ENCODE data around the gene HDAC4. TPM values are rescaled to one million over a fixed set of nuclear protein-coding genes. Genes with fewer than 3 reads are reported as not detected.

The HDAC4 gene
- total and polyA plus RNA-seq, 9 donors, result 10.1 to 17.6 (median 13.3) TPM

- no peak overlapping the region for H3K4me3 ChIP-seq (ENCODE audit: low read length)
- no peaks in the 10 kb centered on the region for H3K9me3 ChIP-seq (replicated peaks; ENCODE audit: control insufficient read depth, low read depth, low read length)
- H3K36me3 ChIP-seq (ENCODE audit: control insufficient read depth, insufficient read depth, low read length), result no peaks in the 10 kb centered on the region
- H3K27ac ChIP-seq (ENCODE audit: low read length), result no peak overlapping the region
- DNase-seq, result no peak
- peaks cover 15% of the 10 kb centered on the region for H3K4me1 ChIP-seq (ENCODE audit: control insufficient read depth, insufficient read depth, low read length)
- H3K27me3 ChIP-seq (ENCODE audit: control insufficient read depth, insufficient read depth, low read length), result peaks cover 40% of the 10 kb centered on the region
- WGBS (ENCODE audit: insufficient coverage), result 54% methylated on average over 33 of the region's 35 CpGs
Observed at GRCh38 chr2:239008677-239009588, 391.9 kb downstream of the HDAC4 start.

- H3K27me3 ChIP-seq (ENCODE audit: control insufficient read depth, insufficient read depth, low read length), result peaks cover 47% of the 10 kb centered on the region
- WGBS (ENCODE audit: insufficient coverage), result 82% methylated on average over 11 of the region's 12 CpGs
- no peak overlapping the region for H3K4me3 ChIP-seq (ENCODE audit: low read length)
- H3K27ac ChIP-seq (ENCODE audit: low read length), result no peak overlapping the region
- no peaks in the 10 kb centered on the region for H3K9me3 ChIP-seq (replicated peaks; ENCODE audit: control insufficient read depth, low read depth, low read length)
- DNase-seq, result no peak
- H3K4me1 ChIP-seq (ENCODE audit: control insufficient read depth, insufficient read depth, low read length), result peaks cover 24% of the 10 kb centered on the region
- no peaks in the 10 kb centered on the region for H3K36me3 ChIP-seq (ENCODE audit: control insufficient read depth, insufficient read depth, low read length)
Observed at GRCh38 chr2:239008004-239008403, 392.8 kb downstream of the HDAC4 start.

DNA sequence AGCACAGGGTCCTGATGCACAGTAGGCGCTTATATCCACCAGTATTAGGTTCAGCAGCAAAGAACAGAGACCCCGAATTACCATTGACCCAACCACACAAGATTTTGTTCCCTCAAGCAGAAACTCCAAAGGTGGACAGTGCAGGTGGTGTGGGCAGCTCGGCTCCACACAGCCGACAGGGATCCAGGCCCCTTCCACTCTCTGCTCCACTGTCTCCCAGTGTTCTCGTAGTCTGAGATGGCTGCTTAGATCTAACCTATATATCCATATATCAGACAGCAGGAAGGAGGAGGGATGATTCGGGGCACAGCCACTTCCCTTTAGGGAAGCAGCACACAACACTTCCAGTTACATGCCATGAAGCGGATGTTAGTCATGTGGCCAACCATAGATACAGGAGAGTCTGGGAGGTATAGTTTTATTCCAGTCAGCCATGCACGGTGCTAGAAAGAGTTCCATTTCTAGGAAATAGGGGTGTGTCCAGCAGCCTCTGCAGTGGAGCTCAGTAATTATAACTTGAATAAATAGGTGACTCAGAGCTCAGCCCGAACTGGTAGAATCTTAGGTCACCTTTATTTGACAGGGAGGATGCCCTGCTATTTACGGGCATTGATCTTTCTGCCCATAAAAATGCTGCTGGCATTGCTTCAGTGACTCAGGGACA, 394.1 kb downstream of the HDAC4 start:
- WGBS (ENCODE audit: insufficient coverage), result 93% methylated on average over 5 of the region's 10 CpGs
- H3K4me3 ChIP-seq (ENCODE audit: low read length), result no peak overlapping the region
- H3K27me3 ChIP-seq (ENCODE audit: control insufficient read depth, insufficient read depth, low read length), result peaks cover 51% of the 10 kb centered on the region
- DNase-seq, result no peak
- H3K36me3 ChIP-seq (ENCODE audit: control insufficient read depth, insufficient read depth, low read length), result no peaks in the 10 kb centered on the region
- H3K4me1 ChIP-seq (ENCODE audit: control insufficient read depth, insufficient read depth, low read length), result peaks cover 31% of the 10 kb centered on the region
- no peak overlapping the region for H3K27ac ChIP-seq (ENCODE audit: low read length)
- H3K9me3 ChIP-seq (replicated peaks; ENCODE audit: control insufficient read depth, low read depth, low read length), result peaks cover 1% of the 10 kb centered on the region

DNA sequence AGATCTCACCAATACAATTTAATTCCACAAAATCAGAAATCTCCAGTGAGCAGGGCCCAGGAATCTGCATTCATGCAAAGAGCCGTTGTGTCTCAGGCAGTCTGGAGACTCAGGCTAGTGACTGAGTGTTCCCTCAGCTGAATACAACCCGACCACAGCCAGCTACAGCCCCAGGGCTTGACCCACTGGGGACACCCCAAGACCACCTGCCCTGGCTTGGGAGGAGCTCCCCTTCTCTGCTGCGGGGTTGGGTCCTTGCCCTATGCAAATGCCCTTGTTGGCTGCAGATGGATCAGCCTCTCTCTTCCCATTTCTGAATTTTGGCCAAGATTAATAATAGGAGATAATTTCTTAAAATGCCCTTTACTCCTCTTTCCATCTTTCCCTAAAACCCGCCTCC, 395.2 kb downstream of the HDAC4 start:
- Histone ChIP-seq H3K27ac (ENCODE audit: low read length) (no peak overlapping the region), H3K4me3 (ENCODE audit: low read length) (no peak overlapping the region), H3K4me1 (ENCODE audit: control insufficient read depth, insufficient read depth, low read length) (peaks cover 31% of the 10 kb centered on the region), H3K36me3 (ENCODE audit: control insufficient read depth, insufficient read depth, low read length) (no peaks in the 10 kb centered on the region), H3K9me3 (replicated peaks; ENCODE audit: control insufficient read depth, low read depth, low read length) (peaks cover 3% of the 10 kb centered on the region), H3K27me3 (ENCODE audit: control insufficient read depth, insufficient read depth, low read length) (peaks cover 47% of the 10 kb centered on the region)
- 44% methylated on average over 2 of the region's 4 CpGs for whole genome bisulfite sequencing (ENCODE audit: insufficient coverage)
- DNase-seq, result no peak

GRCh38 chr2:239004274-239005015, 396.4 kb downstream of the HDAC4 start:
- peak; percentile 70 for DNase-seq
- peak overlapping the region; percentile 35 for H3K27ac ChIP-seq (ENCODE audit: low read length)
- no peak overlapping the region for H3K4me3 ChIP-seq (ENCODE audit: low read length)
- peaks cover 7% of the 10 kb centered on the region for H3K9me3 ChIP-seq (replicated peaks; ENCODE audit: control insufficient read depth, low read depth, low read length)
- H3K36me3 ChIP-seq (ENCODE audit: control insufficient read depth, insufficient read depth, low read length), result no peaks in the 10 kb centered on the region
- 46% methylated on average over 6 of the region's 19 CpGs for WGBS (ENCODE audit: insufficient coverage)
- H3K27me3 ChIP-seq (ENCODE audit: control insufficient read depth, insufficient read depth, low read length), result peaks cover 45% of the 10 kb centered on the region
- peaks cover 30% of the 10 kb centered on the region for H3K4me1 ChIP-seq (ENCODE audit: control insufficient read depth, insufficient read depth, low read length)

DNA sequence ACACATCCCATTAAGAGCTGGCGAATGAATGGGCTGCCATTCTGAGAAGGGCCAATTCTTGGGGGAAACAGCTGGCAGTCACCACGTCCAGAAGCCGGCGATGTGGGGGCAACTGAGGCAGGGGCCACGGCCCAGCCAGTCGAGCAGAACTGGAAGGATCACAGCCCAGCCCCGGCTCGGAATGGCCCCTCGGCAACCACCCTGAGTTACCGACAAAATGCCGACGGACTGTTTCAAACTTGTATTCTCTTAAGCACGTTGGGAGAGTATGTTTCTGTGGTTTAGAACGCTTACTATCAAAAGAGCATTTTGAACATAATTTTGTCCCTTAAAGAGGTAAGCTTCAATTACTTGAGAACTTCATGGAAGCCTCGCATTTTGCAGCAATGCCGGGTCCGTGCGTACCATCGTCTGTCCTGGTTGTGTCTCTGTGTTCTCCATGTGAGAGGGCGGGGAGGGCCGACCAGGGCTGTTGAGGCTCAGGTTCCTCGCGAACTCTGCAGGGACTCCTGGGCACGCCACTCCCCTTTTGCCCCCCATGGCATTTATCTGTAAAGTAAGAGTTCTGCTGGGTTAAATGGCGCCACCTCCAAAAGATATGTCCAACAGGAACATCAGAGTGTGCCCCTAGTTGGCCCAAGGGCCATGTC, 397.1 kb downstream of the HDAC4 start:
- no peak for DNase-seq
- H3K36me3 ChIP-seq (ENCODE audit: control insufficient read depth, insufficient read depth, low read length), result no peaks in the 10 kb centered on the region
- peaks cover 7% of the 10 kb centered on the region for H3K9me3 ChIP-seq (replicated peaks; ENCODE audit: control insufficient read depth, low read depth, low read length)
- H3K4me1 ChIP-seq (ENCODE audit: control insufficient read depth, insufficient read depth, low read length), result peaks cover 33% of the 10 kb centered on the region
- peaks cover 42% of the 10 kb centered on the region for H3K27me3 ChIP-seq (ENCODE audit: control insufficient read depth, insufficient read depth, low read length)
- peak overlapping the region; percentile 79 for H3K27ac ChIP-seq (ENCODE audit: low read length)
- 61% methylated on average over 18 of the region's 25 CpGs for WGBS (ENCODE audit: insufficient coverage)
- H3K4me3 ChIP-seq (ENCODE audit: low read length), result no peak overlapping the region

DNA sequence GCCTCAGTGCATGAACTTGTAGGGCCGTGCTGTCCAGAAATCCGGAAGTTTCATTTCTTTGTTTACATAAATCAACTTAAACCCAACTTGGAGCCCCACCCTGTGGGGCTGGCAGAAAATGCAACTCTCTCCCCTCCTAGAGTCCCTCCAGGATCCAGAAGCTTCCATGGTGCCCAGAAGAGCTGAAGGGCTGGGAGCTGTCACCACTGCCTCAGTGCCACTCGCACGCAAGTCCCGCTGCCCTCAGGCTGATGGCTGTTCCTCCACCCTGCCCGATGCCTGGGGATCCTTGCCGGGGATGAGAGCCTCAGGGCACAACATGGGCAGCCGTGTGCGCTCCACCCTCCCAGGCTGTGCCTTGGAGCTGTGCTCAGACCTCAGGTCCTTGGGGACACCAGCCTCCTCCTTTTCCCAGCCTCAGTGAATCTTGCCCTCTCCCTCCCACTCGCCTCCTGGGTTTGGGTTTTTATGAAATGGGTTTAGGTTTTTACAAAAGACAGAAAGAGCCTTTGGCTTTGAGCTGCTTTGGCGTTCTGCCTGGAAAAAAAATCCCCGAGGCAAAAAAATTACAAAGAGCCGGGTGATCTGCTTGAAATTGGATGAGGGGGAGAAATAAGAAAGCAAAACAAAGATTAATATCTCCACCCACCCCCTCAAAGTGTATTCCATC, 397.7 kb downstream of the HDAC4 start:
- peak overlapping the region; percentile 79 for H3K27ac ChIP-seq (ENCODE audit: low read length)
- H3K9me3 ChIP-seq (replicated peaks; ENCODE audit: control insufficient read depth, low read depth, low read length), result peaks cover 7% of the 10 kb centered on the region
- H3K27me3 ChIP-seq (ENCODE audit: control insufficient read depth, insufficient read depth, low read length), result peaks cover 42% of the 10 kb centered on the region
- 48% methylated on average over 5 of the region's 13 CpGs for WGBS (ENCODE audit: insufficient coverage)
- no peaks in the 10 kb centered on the region for H3K36me3 ChIP-seq (ENCODE audit: control insufficient read depth, insufficient read depth, low read length)
- DNase-seq, result peak; percentile 92
- peaks cover 34% of the 10 kb centered on the region for H3K4me1 ChIP-seq (ENCODE audit: control insufficient read depth, insufficient read depth, low read length)
- no peak overlapping the region for H3K4me3 ChIP-seq (ENCODE audit: low read length)

GRCh38 chr2:239002591-239002953, 398.2 kb downstream of the HDAC4 start:
- H3K4me3 ChIP-seq (ENCODE audit: low read length), result no peak overlapping the region
- WGBS (ENCODE audit: insufficient coverage), result 31% methylated on average over 2 of the region's 8 CpGs
- H3K9me3 ChIP-seq (replicated peaks; ENCODE audit: control insufficient read depth, low read depth, low read length), result peaks cover 7% of the 10 kb centered on the region

GRCh38 chr2:239001794-239002193, 399.0 kb downstream of the HDAC4 start:
- H3K36me3 ChIP-seq (ENCODE audit: control insufficient read depth, insufficient read depth, low read length), result no peaks in the 10 kb centered on the region
- no peak for DNase-seq
- peaks cover 39% of the 10 kb centered on the region for H3K4me1 ChIP-seq (ENCODE audit: control insufficient read depth, insufficient read depth, low read length)
- no peak overlapping the region for H3K4me3 ChIP-seq (ENCODE audit: low read length)
- H3K27me3 ChIP-seq (ENCODE audit: control insufficient read depth, insufficient read depth, low read length), result peaks cover 36% of the 10 kb centered on the region
- 71% methylated on average over 3 of the region's 14 CpGs for WGBS (ENCODE audit: insufficient coverage)
- H3K27ac ChIP-seq (ENCODE audit: low read length), result no peak overlapping the region
- peaks cover 7% of the 10 kb centered on the region for H3K9me3 ChIP-seq (replicated peaks; ENCODE audit: control insufficient read depth, low read depth, low read length)

More at GRCh38 chr2:239002591-239002953, 398.2 kb downstream of the HDAC4 start:
- Histone ChIP-seq H3K4me1 (ENCODE audit: control insufficient read depth, insufficient read depth, low read length) (peaks cover 35% of the 10 kb centered on the region), H3K27me3 (ENCODE audit: control insufficient read depth, insufficient read depth, low read length) (peaks cover 42% of the 10 kb centered on the region), H3K36me3 (ENCODE audit: control insufficient read depth, insufficient read depth, low read length) (no peaks in the 10 kb centered on the region), H3K27ac (ENCODE audit: low read length) (peak overlapping the region; percentile 79)
- DNase-seq, result no peak

Data from muscle of leg (tissue), 11 donors.